B cell (primary cell): ENCODE measurements around the gene SDK1. TPM values are rescaled to one million over a fixed set of nuclear protein-coding genes. Genes with fewer than 3 reads are reported as not detected.

Source experiments
- ATAC-seq: fragments of 200-7000 bp; cut with Tn5 transposase; one replicate; pipeline ENCODE4 v1.10.0; 2021; ENCODE audit warnings: low read depth, mild to moderate bottlenecking, moderate number of reproducible peaks, moderate library complexity
- CTCF ChIA-PET: fragments of 350-600 bp; sonication (Branson Sonifier 250); formaldehyde crosslinking; loops from one replicate; lab custom pipeline; 2021; ENCODE audit warnings: antibody characterized with exemption, inconsistent platforms; lab: Charles Lee
- POLR2A ChIA-PET: fragments of 350-600 bp; sonication (Branson Sonifier 250); formaldehyde crosslinking; loops from one replicate; lab custom pipeline; 2021; ENCODE audit warnings: antibody characterized with exemption; lab: Charles Lee
- DNase-seq: peaks from one replicate; pipeline ENCODE4 v3.0.0; 2013
- H2AFZ ChIP-seq: 2 replicates; pipeline ENCODE4 v1.6.1; 2012; ENCODE audit warnings: mild to moderate bottlenecking, low read depth, low read length; ENCODE audit not compliant: insufficient read depth, poor library complexity, severe bottlenecking
- H3K27ac ChIP-seq, 2 donors: 1 replicate in 1 of 2; 2 replicates in 1 of 2; pipeline ENCODE4 v1.5.1; 2012 to 2013; ENCODE audit warnings: low read length in 2 of 2, mild to moderate bottlenecking in 2 of 2, moderate library complexity in 1 of 2
- H3K27me3 ChIP-seq, 4 experiments: fragments of 200-600 bp in 1 of 4; sonication (generic) in 1 of 4; replicated peaks in 1 of 4; 1 replicate in 2 of 4; 2 replicates in 2 of 4; pipeline versions ENCODE4 v1.6.1 to v1.7.0; 2013 to 2016; ENCODE audit warnings: low read length in 3 of 4, mild to moderate bottlenecking in 2 of 4, mixed read lengths in 1 of 4, moderate library complexity in 1 of 4; ENCODE audit not compliant: insufficient read depth in 4 of 4, control insufficient read depth in 3 of 4; ENCODE audit errors: control extremely low read depth in 1 of 4
- H3K36me3 ChIP-seq, 2 experiments: replicated peaks in 1 of 2; 1 replicate in 1 of 2; 2 replicates in 1 of 2; pipeline versions ENCODE4 v1.6.1 to v1.7.1; 2013; ENCODE audit warnings: low read length in 1 of 2; ENCODE audit not compliant: insufficient read depth in 2 of 2, control insufficient read depth in 1 of 2; ENCODE audit errors: control extremely low read depth in 1 of 2, extremely low read depth in 1 of 2
- H3K4me1 ChIP-seq, 2 donors: fragments of 200-600 bp in 1 of 2; sonication (generic) in 1 of 2; 1 replicate in 1 of 2; 2 replicates in 1 of 2; pipeline versions ENCODE4 v1.5.1 to v1.6.1; 2013 to 2017; ENCODE audit warnings: low read length in 2 of 2; ENCODE audit not compliant: control insufficient read depth in 2 of 2, insufficient read depth in 2 of 2
- H3K4me2 ChIP-seq: replicated peaks from 2 replicates; pipeline ENCODE3; 2012; ENCODE audit warnings: mild to moderate bottlenecking, low read depth, low read length; ENCODE audit not compliant: poor library complexity, severe bottlenecking
- H3K4me3 ChIP-seq, 5 experiments: fragments of 200-600 bp in 1 of 5; sonication (generic) in 1 of 5; 1 replicate in 3 of 5; 2 replicates in 2 of 5; pipeline versions ENCODE4 v1.5.1 to v1.7.0; 2011 to 2016; ENCODE audit warnings: low read length in 4 of 5, mild to moderate bottlenecking in 4 of 5, low read depth in 2 of 5, control low read depth in 1 of 5, moderate library complexity in 1 of 5; ENCODE audit not compliant: insufficient read depth in 1 of 5; ENCODE audit errors: control extremely low read depth in 1 of 5, extremely low read depth in 1 of 5
- H3K79me2 ChIP-seq: fragments of 200-600 bp; sonication (generic); one replicate; pipeline ENCODE4 v1.6.0; 2016; ENCODE audit warnings: low read length; ENCODE audit not compliant: control insufficient read depth, insufficient read depth
- H3K9ac ChIP-seq: fragments of 200-600 bp; sonication (generic); 2 replicates; pipeline ENCODE4 v1.6.1; 2017; ENCODE audit warnings: mild to moderate bottlenecking, low read length, moderate library complexity
- H3K9me3 ChIP-seq, 3 donors: one replicate each; pipeline versions ENCODE4 v1.6.1 to v1.7.1; 2013; ENCODE audit warnings: low read length in 2 of 3; ENCODE audit not compliant: control insufficient read depth in 2 of 3, insufficient read depth in 1 of 3; ENCODE audit errors: control extremely low read depth in 1 of 3
- H4K20me1 ChIP-seq: 2 replicates; pipeline ENCODE4 v1.6.0; 2012; ENCODE audit warnings: mild to moderate bottlenecking, low read length; ENCODE audit not compliant: insufficient read depth, control insufficient read depth, poor library complexity, severe bottlenecking
- H3K27ac Mint-ChIP-seq: one replicate; pipeline ENCODE4 v1.8.0; 2021; ENCODE audit warnings: mixed read lengths
- H3K27me3 Mint-ChIP-seq: one replicate; pipeline ENCODE4 v1.8.0; 2021; ENCODE audit warnings: mixed read lengths
- H3K4me1 Mint-ChIP-seq: one replicate; pipeline ENCODE4 v1.8.0; 2021; ENCODE audit warnings: mixed read lengths
- H3K4me3 Mint-ChIP-seq: one replicate; pipeline ENCODE4 v1.8.0; 2021; ENCODE audit warnings: mixed read lengths
- H3K9me3 Mint-ChIP-seq: one replicate; pipeline ENCODE4 v1.8.0; 2022; ENCODE audit warnings: mixed read lengths; ENCODE audit not compliant: insufficient read depth
- EZH2 ChIP-seq: IDR thresholded peaks from 2 replicates; pipeline ENCODE4 v1.6.1; 2012; ENCODE audit warnings: borderline replicate concordance, low read depth, mild to moderate bottlenecking, moderate library complexity, low read length; ENCODE audit not compliant: insufficient read depth, poor library complexity, severe bottlenecking
- WGBS: methylation state at CpG from one replicate; pipeline ENCODE4 v1.1.5; 2013; ENCODE audit warnings: missing lambda C conversion rate; ENCODE audit not compliant: insufficient coverage; 5-methylcytosine and 5-hydroxymethylcytosine counted together
- intact Hi-C: fragments of 100-400 bp; cut with micrococcal nuclease; formaldehyde crosslinking; loops from one replicate; pipeline ENCODE4 v1.10.0; 2022
- polyA plus RNA-seq: library from polyadenylated mRNA; depleted of rRNA; stranded (reverse); fragments of >200 nt; gene quantifications from 2 replicates; pipeline ENCODE4 v1.2.3, GENCODE V29; 2012
- total RNA-seq, 2 donors: library from RNA; stranded (reverse); fragments of 120-200 nt in 1 of 2; gene quantifications; 1 replicate in 1 of 2; 2 replicates in 1 of 2; pipeline versions ENCODE4 v1.2.3 to v1.2.4, GENCODE V29; 2013 to 2022
- TF ChIP-seq, protein P1 (sequence below): fragments of 200-600 bp; IDR thresholded peaks from one replicate; pipeline ENCODE4 v1.8.0; 2022; ENCODE audit warnings: antibody characterized with exemption, mild to moderate bottlenecking

SDK1 gene
- total and polyA plus RNA-seq, 2 donors (not counting 1 experiment from before 2014, with no cell fraction given) = 0.73 to 2.0 TPM

DNA sequence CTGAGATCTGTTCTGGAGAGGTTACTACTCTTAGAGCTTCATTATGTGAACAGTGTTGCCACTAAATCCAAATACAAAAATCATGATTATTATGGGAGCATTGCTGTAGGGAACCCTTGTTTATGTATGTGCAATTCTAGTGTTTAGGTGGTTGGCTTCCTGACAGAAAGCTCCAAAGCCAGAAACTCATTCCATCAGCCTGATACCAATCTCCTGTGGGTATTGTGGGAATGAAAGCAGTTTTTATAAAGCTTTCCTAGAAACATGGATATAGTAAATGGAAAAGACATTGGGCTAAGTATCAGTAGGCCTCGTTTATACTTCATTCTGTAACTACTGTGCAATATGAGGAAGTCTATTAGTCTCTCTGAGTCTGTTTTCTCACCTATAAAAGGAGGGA is 6.4 kb downstream of the SDK1 start:
- H3K9me3 Mint-ChIP-seq = no peaks in the 10 kb centered on the region
- H3K4me1 Mint-ChIP-seq = peaks cover 5% of the 10 kb centered on the region
- Histone ChIP-seq H3K27ac (no peak overlapping the region), H2AFZ (no peak overlapping the region), H3K36me3 (no peaks in the 10 kb centered on the region), H3K4me2 (no peak overlapping the region), H3K4me3 (no peak overlapping the region), H3K9ac (no peak overlapping the region), H3K9me3 (no peaks in the 10 kb centered on the region), H3K4me1 (peaks cover 1 to 4% of the 10 kb centered on the region in 2 donors), H4K20me1 (no peaks in the 10 kb centered on the region), H3K27me3 (peaks cover 0 to 27% (median 20%) of the 10 kb centered on the region in 4 experiments), H3K79me2 (no peaks in the 10 kb centered on the region)
- no peak for DNase-seq
- no peak for TF ChIP-seq EZH2
- TF ChIP-seq, protein P1, sequence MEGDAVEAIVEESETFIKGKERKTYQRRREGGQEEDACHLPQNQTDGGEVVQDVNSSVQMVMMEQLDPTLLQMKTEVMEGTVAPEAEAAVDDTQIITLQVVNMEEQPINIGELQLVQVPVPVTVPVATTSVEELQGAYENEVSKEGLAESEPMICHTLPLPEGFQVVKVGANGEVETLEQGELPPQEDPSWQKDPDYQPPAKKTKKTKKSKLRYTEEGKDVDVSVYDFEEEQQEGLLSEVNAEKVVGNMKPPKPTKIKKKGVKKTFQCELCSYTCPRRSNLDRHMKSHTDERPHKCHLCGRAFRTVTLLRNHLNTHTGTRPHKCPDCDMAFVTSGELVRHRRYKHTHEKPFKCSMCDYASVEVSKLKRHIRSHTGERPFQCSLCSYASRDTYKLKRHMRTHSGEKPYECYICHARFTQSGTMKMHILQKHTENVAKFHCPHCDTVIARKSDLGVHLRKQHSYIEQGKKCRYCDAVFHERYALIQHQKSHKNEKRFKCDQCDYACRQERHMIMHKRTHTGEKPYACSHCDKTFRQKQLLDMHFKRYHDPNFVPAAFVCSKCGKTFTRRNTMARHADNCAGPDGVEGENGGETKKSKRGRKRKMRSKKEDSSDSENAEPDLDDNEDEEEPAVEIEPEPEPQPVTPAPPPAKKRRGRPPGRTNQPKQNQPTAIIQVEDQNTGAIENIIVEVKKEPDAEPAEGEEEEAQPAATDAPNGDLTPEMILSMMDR = no peak
- POLR2A ChIA-PET = no interaction called here
- intact Hi-C loops = loop anchor here (10.0 kb wide), 2 partner anchors 287 to 423 kb away; no protein-coding TSS in a partner anchor
- H3K27me3 Mint-ChIP-seq = peaks cover 61% of the 10 kb centered on the region
- WGBS = no CpG with 5 or more reads among the region's 1 CpG
- ATAC-seq = no peak
- H3K27ac Mint-ChIP-seq = no peak overlapping the region
- CTCF ChIA-PET = no interaction called here
- no peak overlapping the region for H3K4me3 Mint-ChIP-seq

DNA sequence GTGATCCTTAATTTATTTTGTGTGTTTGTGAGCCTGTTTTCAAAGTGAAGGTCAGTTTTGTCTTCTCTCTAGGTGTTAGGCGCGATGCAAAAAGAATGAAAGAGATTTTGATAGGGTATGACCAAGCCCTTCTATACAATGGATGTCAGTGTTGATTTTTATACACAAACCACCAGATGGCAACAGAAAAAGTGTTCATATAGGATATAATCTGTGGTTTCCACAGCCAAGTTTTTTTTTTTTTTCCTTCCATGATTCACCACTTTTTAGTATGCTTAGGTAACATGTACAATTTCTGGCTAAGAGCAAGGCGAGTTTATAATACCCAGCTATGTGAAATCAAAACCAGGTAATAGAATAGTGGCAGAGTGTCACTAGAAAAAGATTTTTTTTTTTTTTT is 8.1 kb downstream of the SDK1 start:
- Histone ChIP-seq H3K27ac (no peak overlapping the region), H3K27me3 (peaks cover 0 to 22% (median 14%) of the 10 kb centered on the region in 4 experiments), H3K4me1 (peaks cover 0 to 4% of the 10 kb centered on the region in 2 donors), H3K9me3 (no peaks in the 10 kb centered on the region), H3K4me3 (no peak overlapping the region), H3K79me2 (no peaks in the 10 kb centered on the region), H3K4me2 (no peak overlapping the region), H2AFZ (no peak overlapping the region), H3K36me3 (no peaks in the 10 kb centered on the region), H4K20me1 (no peaks in the 10 kb centered on the region), H3K9ac (no peak overlapping the region)
- no CpG with 5 or more reads among the region's 3 CpGs for WGBS
- Mint-ChIP-seq H3K4me1 (peaks cover 5% of the 10 kb centered on the region), H3K27ac (no peak overlapping the region), H3K4me3 (no peak overlapping the region), H3K9me3 (no peaks in the 10 kb centered on the region), H3K27me3 (peaks cover 50% of the 10 kb centered on the region)
- TF ChIP-seq EZH2 = no peak
- TF ChIP-seq, protein P1 = no peak
- ChIA-PET CTCF (interaction anchor here (0.8 kb wide), 1 partner anchor 8 kb away, joined by 3 read pairs; the partner anchor contains the start of gene SDK1), POLR2A (no interaction called here)
- DNase-seq = no peak
- intact Hi-C loops = loop anchor here (10.0 kb wide), 2 partner anchors 286 to 424 kb away; no protein-coding TSS in a partner anchor
- no peak for ATAC-seq
